Fibroblast of lung (primary cell): Measurements from ENCODE around the gene RSF1.

Source experiments
- CTCF ChIP-seq, 2 donors: IDR thresholded peaks in 1 of 2; conservative IDR thresholded peaks in 1 of 2; 1 replicate in 1 of 2; 2 replicates in 1 of 2; pipeline ENCODE4 v1.5.1; 2011 to 2012; ENCODE audit warnings: low read length in 2 of 2, control low read depth in 1 of 2, inconsistent platforms in 1 of 2, low read depth in 1 of 2, mild to moderate bottlenecking in 1 of 2
- EZH2 ChIP-seq: IDR thresholded peaks from 2 replicates; pipeline ENCODE4 v1.5.1; 2012; ENCODE audit warnings: low read length, control low read depth, mild to moderate bottlenecking; ENCODE audit errors: missing control alignments

GRCh38 chr11:77791301-77791700 is 29.2 kb downstream of the RSF1 start:
- TF ChIP-seq CTCF (conservative IDR thresholded peaks at IDR 0.05 in 1 of 2, IDR thresholded peaks at IDR 0.05 in 1 of 2; ENCODE audit: low read depth in 1 of 2, low read length in 2 of 2) (no peak), EZH2 (no peak)
